Activated CD4-positive, alpha-beta T cell treated with anti-CD3 and anti-CD28 coated beads for 4 hours (primary cell): ENCODE data around the gene FUS.
"Not testable (repeated sequence)": the region's sequence is repeated elsewhere in the genome, so short reads cannot be mapped to it uniquely, and the experiment has no call there.

Experiments
- DNase-seq, 2 donors: peaks; one replicate each; pipeline ENCODE4 v3.0.0-alpha.2; 2020

FUS gene

DNA sequence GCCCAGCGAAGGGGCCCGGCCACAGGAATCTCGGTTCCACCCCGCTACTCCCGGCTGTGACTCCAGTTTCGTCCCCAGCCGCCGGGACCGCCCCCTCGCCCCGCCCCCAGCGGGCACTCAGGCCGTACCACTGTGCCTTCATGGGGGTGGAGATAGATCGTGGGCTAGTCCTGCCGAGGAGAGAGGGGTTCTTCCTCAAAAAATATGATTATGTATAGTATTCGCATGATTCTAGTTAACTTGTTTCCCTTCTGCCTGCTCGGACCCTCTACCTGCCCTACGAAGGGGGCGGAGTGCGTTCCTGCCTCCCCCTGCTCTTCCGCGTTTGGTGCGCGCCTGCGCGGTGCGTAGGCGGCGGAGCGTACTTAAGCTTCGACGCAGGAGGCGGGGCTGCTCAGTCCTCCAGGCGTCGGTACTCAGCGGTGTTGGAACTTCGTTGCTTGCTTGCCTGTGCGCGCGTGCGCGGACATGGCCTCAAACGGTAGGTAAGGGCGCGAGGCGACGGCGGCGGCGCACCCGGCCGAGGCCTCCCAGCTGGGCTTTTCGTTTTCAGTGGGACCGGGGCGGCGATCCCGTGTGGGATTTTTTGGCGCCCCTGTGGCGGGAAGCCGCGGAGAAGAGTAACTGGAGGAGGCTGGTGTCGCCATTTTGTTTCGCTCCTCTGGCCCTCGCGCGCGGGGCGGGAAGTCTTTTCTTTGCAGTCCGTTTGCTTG lies at the start of gene FUS:
FUS (plus strand) TSS at position 393 of the 713 bp plus-strand sequence; CDS start at position 469, 76 bp downstream.
- peak; percentile 87 to 92 for DNase-seq

DNA sequence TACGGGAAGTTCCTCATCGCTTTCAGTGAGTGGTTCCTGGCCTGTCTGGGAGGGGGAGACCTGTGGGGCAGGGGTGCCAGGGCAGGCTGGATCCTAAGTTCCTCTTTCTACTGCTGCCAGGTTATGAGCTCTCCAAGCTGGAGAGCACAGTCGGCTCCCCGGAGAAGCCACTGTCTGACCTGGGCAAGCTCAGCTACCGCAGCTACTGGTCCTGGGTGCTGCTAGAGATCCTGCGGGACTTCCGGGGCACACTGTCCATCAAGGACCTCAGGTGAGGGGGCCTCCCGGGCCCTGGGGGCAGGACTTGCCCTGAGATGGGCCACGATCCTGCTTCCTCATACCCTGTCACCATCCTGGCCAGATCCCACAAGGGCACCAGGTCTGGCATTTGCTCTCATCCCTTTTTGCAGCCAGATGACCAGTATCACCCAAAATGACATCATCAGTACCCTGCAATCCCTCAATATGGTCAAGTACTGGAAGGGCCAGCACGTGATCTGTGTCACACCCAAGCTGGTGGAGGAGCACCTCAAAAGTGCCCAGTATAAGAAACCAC lies 49.5 kb upstream of the FUS start:
- DNase-seq: no peak

DNA sequence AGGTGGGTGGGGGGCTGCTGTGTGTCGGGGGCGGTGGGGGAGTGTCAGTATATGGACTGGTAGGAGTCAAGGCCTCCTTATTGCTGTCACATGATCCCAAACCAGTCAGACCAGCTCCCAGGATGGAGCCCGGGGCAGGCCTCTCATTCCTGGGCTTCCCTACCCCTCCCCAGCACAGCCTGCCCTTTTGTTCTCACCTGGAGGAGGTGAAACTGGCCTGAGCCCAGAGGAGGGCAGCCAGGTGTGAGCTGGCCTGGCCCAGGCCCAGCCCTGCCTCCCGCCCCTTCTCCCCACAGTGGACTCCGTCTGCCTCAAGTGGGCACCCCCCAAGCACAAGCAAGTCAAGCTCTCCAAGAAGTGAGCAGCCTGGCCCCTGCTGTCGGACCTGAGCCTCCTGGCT lies 49.0 kb upstream of the FUS start:
- no peak for DNase-seq

DNA sequence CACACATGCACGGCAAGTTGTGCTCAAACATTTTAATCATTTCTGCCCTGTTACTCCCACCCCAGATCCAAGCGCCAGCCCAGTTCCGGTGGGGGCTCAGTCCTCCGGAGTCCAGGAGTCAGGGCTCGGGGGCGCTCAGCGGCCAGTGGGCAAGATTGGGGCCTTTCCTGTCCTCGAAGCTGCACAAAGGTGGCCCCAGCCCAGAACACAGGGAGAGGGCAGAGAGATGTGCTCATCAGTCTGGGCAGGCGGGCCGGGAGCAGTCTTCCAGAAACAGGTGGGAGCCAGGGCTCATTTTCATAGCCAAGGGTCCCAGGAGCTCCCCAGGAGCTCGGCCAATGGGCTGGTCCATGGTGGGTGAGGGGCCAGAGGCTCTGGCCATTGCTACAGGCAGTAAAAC lies 48.5 kb upstream of the FUS start:
- DNase-seq: no peak

DNA sequence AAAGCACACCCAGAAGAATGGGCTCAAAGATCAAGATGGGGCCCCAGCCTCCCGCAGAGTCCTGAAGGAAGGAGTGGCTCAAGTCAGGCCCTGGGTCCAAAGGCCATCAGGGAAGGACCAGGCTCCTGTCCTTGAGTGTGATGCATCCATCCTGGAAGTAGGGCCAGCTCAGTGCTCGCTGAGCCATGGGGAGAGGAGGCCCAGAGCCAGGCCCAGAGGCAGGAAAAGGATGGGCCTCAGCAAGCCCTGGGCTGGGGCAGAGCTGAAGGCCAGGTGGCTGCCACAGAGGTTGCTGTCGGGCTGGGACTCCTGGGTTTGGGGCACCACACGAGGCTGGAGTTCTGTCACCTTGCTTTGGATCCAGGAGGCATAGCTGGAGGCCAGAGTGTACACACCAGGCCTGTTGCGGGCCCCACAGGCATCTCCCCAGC lies 48.1 kb upstream of the FUS start:
- no peak for DNase-seq

DNA sequence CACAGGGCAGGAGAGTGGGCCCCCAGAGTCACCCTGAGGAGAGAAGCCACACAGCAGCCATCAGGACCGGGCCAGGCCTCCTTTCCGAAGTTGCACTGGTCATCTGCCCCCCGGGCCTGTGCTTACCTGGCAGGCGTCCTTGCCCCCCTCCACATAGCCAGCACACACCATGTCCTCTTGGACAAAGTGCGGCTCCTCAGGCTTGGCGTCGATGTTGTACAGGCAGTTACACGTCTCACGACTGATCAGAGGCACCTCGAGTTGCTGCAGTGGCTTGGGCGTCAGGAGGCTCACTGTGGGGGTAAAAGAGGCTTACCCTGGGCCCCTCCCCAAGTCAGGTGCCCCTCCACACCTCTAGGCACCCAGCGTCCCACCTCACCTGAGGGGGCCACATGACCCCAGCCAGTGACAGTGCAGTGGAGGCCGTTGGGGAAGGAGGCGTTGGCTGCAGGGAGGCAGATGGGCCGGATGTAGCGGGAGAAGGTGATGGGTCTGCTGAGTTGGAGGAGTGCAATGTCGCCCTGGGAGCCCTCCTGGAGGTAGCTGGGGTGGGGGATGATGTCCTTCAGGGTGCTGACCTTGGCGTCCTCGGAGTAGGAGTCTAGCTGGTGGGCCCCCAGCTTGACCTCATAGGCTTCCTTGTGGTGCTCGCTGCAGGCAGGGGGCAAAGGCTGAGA lies 47.5 kb upstream of the FUS start:
- no peak for DNase-seq

DNA sequence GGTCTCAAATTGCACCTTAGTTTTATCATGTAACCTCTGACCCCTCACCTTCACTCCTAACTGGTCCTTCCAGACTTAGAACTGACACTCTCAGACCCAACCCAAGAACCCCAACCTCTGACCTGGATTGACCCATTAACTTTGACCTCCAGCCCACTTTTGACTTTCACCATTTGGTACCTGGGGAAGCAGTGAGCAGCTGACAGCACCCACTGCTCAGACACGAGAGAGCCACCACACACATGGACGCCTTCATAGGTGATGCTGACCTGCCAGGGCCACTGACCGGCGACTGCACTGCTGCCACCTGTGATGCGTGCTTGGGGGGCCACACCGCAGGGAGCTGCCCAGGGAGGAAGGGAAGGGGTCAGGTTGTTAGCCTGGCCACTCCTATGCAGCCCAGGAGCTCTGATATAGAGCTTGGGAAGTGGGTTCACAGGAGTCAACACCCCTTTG lies 46.9 kb upstream of the FUS start:
- DNase-seq: no peak

DNA sequence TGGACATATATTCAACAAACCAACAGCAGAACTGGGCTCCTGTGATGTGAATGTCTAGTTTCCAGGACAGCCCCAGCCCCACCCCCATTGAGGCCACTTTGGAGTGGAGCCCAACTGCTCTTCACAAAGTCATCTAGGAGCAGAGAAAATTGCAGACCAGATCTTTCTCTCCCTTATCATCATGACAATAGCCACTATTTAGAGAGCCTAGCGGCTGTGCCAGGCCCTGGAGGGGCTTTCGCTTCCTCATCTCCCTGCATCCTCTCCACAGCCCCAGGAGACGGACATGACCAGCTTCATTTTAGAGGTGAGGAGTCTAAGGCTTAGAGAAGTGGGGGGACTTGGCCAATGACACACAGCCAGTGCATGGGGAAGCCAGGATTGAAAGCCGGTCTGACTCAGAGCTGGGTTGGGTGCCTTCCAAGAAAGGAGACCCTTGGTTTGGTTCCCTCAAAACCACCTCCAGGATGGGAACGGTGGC lies 45.8 kb upstream of the FUS start:
- DNase-seq: no peak

DNA sequence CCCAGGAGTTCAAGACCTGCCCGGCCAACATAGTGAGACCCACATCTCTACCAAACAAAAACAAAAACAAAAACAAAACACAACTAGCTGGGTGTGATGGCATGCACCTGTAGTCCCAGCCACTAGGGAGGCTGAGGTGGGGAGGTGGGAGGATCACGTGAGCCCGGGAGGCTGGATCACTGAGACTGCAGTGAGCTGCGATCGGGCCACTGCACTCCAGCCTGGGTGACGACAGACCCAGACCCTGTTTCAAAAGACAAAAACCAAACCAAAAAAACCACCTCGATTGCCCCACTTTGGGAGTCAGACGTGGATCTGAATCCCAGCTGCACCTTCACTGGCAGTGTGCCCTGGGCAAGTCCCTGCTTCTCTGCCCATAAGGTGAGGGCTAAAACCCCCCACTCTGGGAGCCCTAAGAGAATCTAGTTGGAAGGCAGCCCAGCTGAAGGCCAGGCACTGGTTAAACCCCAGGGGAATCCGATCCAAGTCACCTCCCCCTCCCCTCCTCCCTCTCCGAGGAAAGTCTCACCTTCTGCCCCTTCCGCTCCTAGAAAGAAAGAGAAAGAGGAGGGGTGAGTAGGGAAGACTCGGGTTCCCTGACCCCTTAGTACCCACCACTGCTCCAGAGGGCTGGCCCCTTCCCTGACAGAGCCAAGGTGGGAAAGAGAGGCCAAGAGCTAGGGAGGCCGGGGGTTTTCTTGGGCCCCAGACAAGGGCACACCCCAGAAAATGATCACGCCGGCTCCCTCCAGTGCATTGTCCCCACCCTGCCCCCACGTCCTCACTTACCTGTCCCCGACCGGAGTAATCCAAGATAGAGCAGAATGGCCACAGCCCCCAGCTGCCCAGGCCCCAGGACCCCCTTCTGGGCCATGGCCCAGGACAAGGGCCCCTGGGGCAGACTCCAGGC lies 45.1 kb upstream of the FUS start:
- no peak for DNase-seq

DNA sequence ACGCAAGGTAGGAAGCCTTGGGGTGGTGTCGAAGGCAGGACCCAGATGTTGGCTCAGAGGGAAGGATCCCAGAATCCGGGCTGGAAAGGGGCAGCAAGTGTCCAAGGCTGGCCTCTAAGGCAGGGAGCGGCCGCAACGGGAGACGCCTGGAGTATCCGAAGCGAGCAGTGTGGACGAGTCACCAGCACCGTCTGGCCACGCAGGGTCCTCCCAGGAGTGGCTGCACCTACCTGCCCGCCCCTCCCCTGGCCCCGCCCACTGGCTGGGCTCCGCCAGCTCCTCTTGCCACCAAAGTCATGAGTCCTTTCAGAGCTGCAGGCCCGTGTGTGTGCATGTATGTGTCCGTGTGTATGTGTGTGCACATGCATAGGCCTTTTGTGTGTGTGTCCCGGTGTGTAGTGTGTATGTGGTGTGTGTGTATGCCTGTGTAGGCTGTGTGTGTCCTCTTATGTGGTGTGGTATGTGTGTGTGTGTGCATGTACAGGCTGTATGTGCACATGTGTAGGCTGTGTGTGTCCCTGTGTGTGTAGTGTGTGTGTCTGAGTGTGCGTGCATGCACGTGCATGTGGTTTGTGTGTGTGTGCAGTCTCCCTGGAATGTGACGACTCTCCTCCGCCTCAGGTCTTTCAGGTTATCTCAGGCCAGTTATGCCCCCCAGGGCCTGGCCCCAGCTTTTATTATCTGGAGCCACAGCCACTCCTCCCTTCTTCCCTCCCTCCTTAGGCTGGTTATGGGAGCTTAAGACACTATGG lies 44.2 kb upstream of the FUS start, which contains the start of gene PRSS8:
PRSS8 (minus strand) TSS at position 193 of the 752 bp plus-strand sequence. CDS start 229 bp downstream, outside the sequence.
- DNase-seq: no peak

DNA sequence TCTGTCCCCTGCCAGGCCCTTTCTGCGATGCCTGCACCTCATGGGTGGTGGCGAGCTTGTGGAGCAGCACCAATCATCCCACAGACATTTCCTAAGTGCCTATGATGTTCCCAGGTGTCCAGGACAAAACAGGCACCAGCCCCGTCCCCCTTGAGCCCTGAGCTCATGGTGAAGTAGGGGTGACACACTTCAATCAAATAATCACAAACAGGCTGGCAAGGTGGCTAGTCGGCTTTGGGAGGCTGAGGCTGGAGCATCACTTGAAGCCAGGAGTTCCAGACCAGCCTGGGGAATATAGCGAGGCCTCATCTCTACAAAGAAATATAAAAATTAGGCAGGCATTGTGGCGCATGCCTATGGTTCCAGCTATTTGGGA lies 43.7 kb upstream of the FUS start:
- no peak for DNase-seq

DNA sequence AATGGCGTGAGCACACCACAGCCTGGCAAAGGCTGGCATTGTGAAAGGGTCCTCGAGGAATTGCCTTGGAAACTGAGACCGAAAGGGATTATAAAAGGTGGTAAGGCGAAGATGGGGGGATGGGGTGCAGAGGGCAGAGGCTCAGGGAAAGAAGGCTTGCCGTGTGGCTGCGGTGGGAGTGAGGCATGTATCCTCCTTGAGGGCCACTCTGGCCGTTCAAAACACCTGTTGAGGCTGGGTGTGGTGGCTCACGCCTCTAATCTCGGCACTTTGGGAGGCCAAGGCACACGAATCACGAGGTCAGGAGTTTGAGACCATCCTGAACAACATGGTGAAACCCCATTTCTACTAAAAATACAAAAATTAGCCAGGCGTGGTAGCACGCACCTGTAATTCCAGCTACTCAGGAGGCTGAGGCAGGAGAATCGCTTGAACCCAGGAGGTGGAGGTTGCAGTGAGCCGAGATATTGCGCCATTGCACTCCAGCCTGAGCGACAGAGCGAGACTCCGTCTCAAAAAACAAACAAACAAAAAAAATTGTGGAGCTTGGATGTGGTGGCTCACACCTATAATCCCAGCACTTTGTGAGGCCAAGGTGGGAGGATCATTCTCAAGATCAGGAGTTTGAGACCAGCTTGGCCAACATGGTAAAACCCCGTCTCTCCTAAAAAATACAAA lies 43.0 kb upstream of the FUS start:
- not testable (repeated sequence) for DNase-seq

DNA sequence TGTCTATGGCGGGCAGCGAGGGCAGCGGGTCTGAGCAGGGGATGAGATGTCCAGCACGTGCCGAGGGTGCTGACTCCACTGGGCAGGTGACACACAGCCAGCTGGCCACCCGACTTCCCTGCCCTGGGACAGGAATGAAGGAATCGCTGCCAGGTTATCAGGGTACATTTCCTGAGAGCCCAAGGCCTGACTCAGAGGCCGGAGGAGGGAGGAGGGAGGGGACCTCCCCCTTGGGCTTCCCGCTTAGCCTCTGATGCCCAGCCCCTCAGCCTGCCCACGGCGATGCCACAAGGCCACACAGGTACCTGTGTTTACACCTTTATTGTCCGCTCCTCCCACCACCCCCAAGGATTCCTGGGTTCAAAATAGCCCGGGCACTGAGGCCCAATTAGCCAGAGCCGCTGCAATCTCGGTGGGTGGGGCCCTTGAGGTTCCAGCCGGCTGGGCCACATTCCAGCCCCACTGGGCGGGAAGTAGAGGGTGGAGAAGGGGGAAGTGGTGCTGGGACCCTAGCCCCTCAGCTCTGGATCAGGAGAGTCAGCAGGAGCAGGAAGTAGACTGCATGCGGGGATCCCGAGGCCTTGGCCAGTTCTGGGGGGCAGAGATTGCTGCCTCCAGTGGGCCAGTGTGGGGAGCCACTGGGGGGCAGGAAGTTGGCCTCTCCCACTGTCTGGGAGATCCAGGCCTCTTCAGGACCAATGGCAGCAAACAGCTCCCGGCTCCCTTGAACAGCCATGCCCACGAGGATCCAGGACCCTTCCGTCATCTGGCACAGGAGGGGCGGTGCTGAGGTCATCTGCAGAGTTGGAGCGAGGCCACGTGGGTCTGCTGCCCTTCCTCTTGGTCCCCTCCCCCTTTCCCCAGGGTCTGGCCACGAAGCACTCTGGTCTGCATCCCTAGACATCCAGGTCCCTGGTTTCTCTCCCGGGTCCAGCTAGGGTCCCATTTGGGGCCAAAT lies 41.0 kb upstream of the FUS start:
- no peak for DNase-seq

DNA sequence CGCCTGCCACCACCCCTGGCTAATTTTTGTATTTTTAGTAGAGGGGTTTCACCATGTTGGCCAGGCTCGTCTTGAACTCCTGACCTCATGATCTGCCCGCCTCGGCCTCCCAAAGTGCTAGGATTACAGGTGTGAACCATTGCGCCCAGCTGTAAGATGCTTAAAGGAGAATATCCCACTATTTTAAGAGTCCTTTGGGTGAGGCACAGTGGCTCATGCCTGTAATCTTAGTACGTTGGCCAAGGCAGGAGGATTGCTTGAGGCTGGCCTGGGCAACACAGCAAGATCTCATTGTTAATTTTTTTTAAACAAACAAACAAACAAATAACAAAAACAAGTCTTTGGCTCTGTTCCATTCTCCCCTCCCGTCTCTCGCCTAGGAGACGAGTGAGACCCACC lies 38.9 kb upstream of the FUS start:
- DNase-seq: not testable (repeated sequence)

DNA sequence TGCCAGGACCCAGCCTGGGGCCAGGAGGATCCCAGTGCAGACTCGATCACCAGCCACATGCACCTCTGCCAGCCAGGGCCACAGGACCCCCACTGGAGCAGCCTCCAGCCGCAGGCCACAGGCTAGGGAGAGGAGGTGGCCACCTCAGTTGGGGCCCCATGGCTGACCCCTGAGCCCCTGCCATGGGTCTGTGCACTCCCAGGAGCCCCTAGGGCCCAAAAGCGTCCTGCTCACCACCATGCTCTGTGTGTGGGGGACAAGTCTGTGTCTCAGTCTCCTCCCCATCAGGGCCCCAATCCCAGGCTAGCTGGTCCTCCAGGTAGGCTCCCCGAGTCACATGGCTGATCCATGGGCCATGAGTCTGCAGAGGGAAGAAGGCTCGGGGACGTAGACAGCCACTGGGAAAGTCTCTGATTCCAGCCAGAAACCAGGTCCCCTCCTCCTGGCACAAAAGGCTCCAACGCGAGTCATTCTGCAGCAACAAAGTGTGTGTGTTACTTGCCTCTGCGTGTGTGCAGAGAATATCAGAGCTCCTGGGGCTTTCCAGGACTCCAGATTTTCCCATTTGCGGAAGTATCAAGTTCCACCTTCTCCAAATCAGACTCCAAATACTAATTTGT lies 38.3 kb upstream of the FUS start:
- no peak for DNase-seq

DNA sequence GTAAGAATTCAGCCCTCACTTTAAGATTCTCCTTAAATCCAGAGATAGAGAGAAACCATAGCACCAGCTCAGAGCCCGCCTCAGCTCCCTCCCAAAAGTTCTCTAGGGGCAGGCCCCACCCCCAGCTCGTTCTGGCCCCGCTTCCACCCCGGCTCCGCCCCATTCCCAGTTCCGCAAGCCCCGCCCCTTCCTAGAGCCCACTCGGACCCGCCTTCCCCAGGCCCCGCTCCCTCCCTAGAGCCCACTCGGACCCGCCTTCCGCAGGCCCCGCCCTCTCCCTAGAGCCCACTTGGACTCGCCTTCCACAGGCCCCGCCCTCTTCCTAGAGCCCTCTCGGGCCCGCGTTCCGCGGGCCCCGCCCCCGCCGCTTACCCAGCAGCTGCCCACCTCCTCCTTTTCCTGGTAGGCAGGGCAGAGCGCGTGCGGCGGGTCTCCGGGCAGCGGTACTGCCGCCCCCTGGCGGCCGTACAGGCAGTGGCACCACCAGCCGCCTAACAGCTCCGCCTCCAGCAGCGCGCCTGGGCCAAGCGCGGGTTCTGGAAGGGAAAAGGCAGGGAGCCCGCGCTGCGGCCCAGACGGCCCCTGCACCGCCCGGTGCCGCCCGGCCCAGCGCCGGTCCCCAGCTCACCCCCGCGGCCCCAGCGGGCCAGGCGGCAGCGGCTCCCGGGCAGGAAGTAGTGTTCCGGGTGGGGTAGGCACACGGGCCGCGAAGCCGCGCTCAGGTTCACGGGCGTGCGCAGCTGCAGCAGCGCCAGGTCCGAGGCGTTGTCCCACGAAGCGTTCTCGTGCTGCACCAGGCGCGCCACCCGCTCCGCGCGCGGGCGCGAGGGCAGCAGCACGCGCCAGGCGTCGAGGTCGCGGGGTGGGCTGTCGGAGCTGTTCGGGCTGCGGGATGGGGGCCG lies 37.6 kb upstream of the FUS start:
- peak; percentile 96 to 97 for DNase-seq

DNA sequence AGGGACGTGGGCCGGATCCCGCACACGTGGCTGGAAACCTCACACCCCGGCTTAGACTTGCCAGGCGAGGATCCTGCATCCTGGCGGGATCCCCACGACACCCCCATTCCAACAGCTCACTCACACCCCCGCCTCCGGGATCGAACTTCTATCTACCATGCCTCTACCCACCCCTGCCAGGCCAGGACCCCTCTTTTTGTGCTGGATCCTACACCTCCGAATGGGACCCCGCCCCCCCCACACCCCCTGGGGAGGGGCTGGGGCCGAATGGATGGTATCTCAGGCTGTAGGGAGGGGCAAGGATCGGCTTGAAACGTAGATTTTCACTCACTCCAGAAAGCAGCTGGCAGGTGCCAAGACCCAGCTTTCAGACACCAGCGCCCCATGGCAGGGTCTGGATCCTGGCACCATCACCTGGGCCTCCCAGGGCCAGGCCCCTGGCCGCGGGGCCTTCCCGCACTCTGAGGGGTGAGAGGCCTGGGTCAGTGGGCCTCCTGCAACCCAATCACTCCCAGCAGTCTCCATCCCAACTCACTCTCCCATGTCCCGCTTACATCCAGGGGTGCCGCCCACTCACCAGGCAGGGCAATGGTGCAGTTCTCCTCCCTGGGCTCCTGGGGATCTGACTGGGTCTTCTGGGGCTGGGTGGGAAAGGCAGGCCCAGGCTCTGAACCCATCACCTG lies 36.8 kb upstream of the FUS start:
- DNase-seq: peak in 1 of 2 donors; percentile 19

DNA sequence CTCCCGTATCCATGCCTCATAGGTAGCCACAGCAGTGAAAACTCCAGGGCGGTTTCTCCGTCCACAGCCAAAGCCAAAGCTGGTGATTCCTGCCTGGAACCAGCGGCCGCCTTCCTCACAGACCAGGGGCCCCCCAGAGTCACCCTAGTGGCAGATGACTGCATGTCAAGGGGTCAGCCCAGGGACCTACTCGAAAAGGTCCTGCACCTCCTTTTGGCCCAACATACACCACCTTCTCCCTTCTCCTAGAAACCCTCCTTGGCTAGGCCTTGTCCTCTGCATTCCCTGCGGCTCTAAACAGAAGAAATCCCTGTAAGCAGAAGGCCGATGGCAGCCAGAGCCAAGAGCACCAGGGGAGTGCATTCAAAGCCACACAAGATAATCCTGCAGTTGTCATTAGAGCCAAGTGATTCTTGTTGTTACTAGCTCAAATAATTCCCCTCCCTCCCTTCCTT lies 36.2 kb upstream of the FUS start:
- no peak for DNase-seq
